Osteoblast (primary cell): ENCODE results near the gene MAPK9. TPM values are rescaled to one million over a fixed set of nuclear protein-coding genes. Genes with fewer than 3 reads are reported as not detected.

ENCODE experiments used
- DNase-seq: peaks from one replicate; pipeline ENCODE4 v3.0.0; 2011; ENCODE audit warnings: low spot score, mixed read lengths; ENCODE audit not compliant: insufficient read length; ENCODE audit errors: missing footprints
- H2AFZ ChIP-seq: 2 replicates; pipeline ENCODE4 v1.6.0; 2011; ENCODE audit warnings: mild to moderate bottlenecking, low read length
- H3K27ac ChIP-seq: 2 replicates; pipeline ENCODE4 v1.5.1; 2011; ENCODE audit warnings: mild to moderate bottlenecking, low read depth, low read length, moderate library complexity
- H3K27me3 ChIP-seq: 2 replicates; pipeline ENCODE4 v1.6.0; 2012; ENCODE audit warnings: mild to moderate bottlenecking, control low read depth, inconsistent platforms, low read length, moderate library complexity; ENCODE audit not compliant: insufficient read depth
- H3K36me3 ChIP-seq: 2 replicates; pipeline ENCODE4 v1.5.1; 2011; ENCODE audit warnings: mild to moderate bottlenecking, low read length, control low read depth, moderate library complexity; ENCODE audit not compliant: insufficient read depth
- H3K4me1 ChIP-seq: 2 replicates; pipeline ENCODE4 v1.5.1; 2011; ENCODE audit warnings: mild to moderate bottlenecking, low read length, control low read depth, moderate library complexity; ENCODE audit not compliant: insufficient read depth
- H3K4me2 ChIP-seq: 2 replicates; pipeline ENCODE4 v1.6.0; 2011; ENCODE audit warnings: mild to moderate bottlenecking, low read length; ENCODE audit not compliant: insufficient read depth
- H3K4me3 ChIP-seq: fragments of 200-600 bp; sonication (generic); 3 replicates; pipeline ENCODE4 v1.5.1; 2012; ENCODE audit warnings: mild to moderate bottlenecking, low read length, inconsistent platforms; ENCODE audit not compliant: insufficient read depth
- H3K79me2 ChIP-seq: 2 replicates; pipeline ENCODE4 v1.6.0; 2012; ENCODE audit warnings: mild to moderate bottlenecking, low read length, control low read depth, inconsistent platforms; ENCODE audit not compliant: insufficient read depth
- H3K9me3 ChIP-seq: 2 replicates; pipeline ENCODE4 v1.5.1; 2011; ENCODE audit warnings: low read depth, low read length, control low read depth
- H4K20me1 ChIP-seq: 2 replicates; pipeline ENCODE4 v1.6.0; 2012; ENCODE audit warnings: mild to moderate bottlenecking, low read length, control low read depth; ENCODE audit not compliant: insufficient read depth
- total RNA-seq: library from RNA; depleted of rRNA; stranded (reverse); fragments of >200 nt; gene quantifications from 2 replicates; pipeline ENCODE4 v1.2.3, GENCODE V29; 2012
- TF ChIP-seq, protein P1 (sequence below): IDR thresholded peaks from 2 replicates; pipeline ENCODE4 v1.5.1; 2011; ENCODE audit warnings: mild to moderate bottlenecking, low read depth, low read length, moderate library complexity; ENCODE audit errors: extremely low read depth

Gene MAPK9
- total RNA-seq, 1 donor: 31.8 TPM

DNA sequence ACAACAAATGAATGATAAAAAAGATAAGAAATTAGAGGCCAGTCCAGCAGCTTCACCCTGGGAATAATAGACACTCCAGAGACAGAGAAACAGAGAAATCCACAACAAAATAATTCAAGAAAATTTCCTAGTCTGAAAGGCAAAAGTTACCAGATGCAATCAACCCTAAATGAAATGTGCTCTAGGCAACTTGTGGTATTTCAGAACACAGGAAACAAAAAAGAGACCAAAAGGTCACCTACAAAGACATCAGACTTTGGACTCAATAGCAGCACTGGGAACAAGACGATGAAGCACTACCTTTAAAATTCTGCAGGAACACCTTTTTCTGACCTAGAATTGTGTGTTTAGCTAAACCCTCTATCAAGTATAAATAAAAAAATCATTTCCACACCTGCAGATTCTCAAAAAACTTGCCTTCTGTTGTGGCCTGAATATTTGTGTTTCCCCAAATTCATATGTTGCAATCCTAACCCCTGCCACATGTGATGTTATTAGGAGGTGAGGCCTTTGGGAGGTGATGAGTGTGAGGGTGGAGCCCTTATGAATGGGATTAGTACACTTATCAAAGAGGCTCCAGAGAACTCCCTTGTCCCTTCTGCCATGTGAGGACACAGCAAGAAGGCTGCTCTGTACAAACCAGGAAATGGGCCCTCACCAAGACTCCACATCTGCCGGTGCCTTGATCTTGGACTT is 5.9 kb upstream of the MAPK9 start:
- DNase-seq: no peak
- TF ChIP-seq, protein P1, sequence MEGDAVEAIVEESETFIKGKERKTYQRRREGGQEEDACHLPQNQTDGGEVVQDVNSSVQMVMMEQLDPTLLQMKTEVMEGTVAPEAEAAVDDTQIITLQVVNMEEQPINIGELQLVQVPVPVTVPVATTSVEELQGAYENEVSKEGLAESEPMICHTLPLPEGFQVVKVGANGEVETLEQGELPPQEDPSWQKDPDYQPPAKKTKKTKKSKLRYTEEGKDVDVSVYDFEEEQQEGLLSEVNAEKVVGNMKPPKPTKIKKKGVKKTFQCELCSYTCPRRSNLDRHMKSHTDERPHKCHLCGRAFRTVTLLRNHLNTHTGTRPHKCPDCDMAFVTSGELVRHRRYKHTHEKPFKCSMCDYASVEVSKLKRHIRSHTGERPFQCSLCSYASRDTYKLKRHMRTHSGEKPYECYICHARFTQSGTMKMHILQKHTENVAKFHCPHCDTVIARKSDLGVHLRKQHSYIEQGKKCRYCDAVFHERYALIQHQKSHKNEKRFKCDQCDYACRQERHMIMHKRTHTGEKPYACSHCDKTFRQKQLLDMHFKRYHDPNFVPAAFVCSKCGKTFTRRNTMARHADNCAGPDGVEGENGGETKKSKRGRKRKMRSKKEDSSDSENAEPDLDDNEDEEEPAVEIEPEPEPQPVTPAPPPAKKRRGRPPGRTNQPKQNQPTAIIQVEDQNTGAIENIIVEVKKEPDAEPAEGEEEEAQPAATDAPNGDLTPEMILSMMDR: no peak
- H3K27ac ChIP-seq: no peak overlapping the region
- H3K4me2 ChIP-seq: no peak overlapping the region
- no peak overlapping the region for H3K4me3 ChIP-seq
- H3K79me2 ChIP-seq: no peaks in the 10 kb centered on the region
- H4K20me1 ChIP-seq: no peaks in the 10 kb centered on the region
- H3K4me1 ChIP-seq: peaks cover 7% of the 10 kb centered on the region
- H3K36me3 ChIP-seq: peaks cover 21% of the 10 kb centered on the region
- H3K9me3 ChIP-seq: no peaks in the 10 kb centered on the region
- no peak overlapping the region for H2AFZ ChIP-seq
- H3K27me3 ChIP-seq: no peaks in the 10 kb centered on the region

- Histone ChIP-seq H3K4me1 (peaks cover 7% of the 10 kb centered on the region), H4K20me1 (no peaks in the 10 kb centered on the region), H3K27ac (no peak overlapping the region), H3K9me3 (no peaks in the 10 kb centered on the region), H3K4me3 (no peak overlapping the region), H2AFZ (no peak overlapping the region), H3K4me2 (no peak overlapping the region), H3K36me3 (peaks cover 15% of the 10 kb centered on the region), H3K79me2 (no peaks in the 10 kb centered on the region), H3K27me3 (no peaks in the 10 kb centered on the region)
- TF ChIP-seq, protein P1: no peak
- DNase-seq: no peak
These were observed 4.9 kb upstream of the MAPK9 start for GRCh38 chr5:180296771-180297170.

DNA sequence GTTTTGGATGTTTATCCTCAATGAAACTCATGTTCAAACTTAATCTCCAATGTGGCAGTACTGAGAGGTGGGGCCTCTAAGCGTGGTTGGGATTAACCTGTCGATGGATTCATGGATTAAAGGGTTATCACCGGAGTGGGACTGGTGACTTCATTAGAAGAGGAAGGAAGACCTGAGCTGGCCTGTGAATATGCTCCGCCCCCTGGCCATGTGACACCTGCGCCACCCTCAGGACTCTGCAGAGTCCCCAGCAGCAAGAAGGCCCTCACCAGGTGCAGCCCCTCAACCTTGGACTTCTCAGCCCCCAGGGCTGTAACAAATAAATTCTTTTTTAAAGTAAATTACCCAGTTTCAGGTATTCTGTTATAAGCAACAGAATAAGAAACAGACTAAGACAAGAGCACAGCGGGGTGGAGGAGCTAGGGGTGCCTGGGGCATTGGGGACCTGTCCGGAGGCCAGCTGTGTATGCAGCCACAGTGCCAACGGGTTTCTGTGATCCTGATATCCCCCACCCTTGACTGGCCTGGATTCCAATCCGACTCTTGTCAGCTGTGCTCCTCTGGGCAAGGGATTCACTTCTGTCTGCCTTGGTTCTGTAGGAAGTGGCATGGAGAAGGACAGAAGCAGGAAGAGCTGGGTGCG is 3.2 kb upstream of the MAPK9 start:
- Histone ChIP-seq H3K27ac (no peak overlapping the region), H4K20me1 (peaks cover 9% of the 10 kb centered on the region), H3K79me2 (peaks cover 14% of the 10 kb centered on the region), H3K4me3 (no peak overlapping the region), H3K4me1 (peaks cover 16% of the 10 kb centered on the region), H3K27me3 (no peaks in the 10 kb centered on the region), H3K36me3 (peaks cover under 1% of the 10 kb centered on the region), H3K4me2 (no peak overlapping the region), H2AFZ (no peak overlapping the region), H3K9me3 (no peaks in the 10 kb centered on the region)
- TF ChIP-seq, protein P1: no peak
- no peak for DNase-seq

- peaks cover 16% of the 10 kb centered on the region for H3K4me1 ChIP-seq
- H4K20me1 ChIP-seq: peaks cover 11% of the 10 kb centered on the region
- no peaks in the 10 kb centered on the region for H3K27me3 ChIP-seq
- H3K36me3 ChIP-seq: no peaks in the 10 kb centered on the region
- no peak overlapping the region for H3K4me2 ChIP-seq
- no peaks in the 10 kb centered on the region for H3K9me3 ChIP-seq
- no peak for DNase-seq
- TF ChIP-seq, protein P1: no peak
- H3K27ac ChIP-seq: no peak overlapping the region
- H3K4me3 ChIP-seq: no peak overlapping the region
- peaks cover 20% of the 10 kb centered on the region for H3K79me2 ChIP-seq
- no peak overlapping the region for H2AFZ ChIP-seq
These were observed 2.5 kb upstream of the MAPK9 start for GRCh38 chr5:180294411-180294810.
